Thyroid gland (tissue), 4 donors: ENCODE measurements around the gene EML1. TPM values are rescaled to one million over a fixed set of nuclear protein-coding genes. Genes with fewer than 3 reads are reported as not detected.

Experiments used
- DNase-seq, 2 donors: peaks; one replicate each; pipeline ENCODE4 v3.0.0-alpha.2; 2019
- H3K27ac ChIP-seq, 3 donors: fragments of 200-600 bp; sonication (generic); 1 replicate in 2 of 3; 2 replicates in 1 of 3; pipeline ENCODE4 v1.5.1; 2016 to 2019; ENCODE audit warnings: mild to moderate bottlenecking in 1 of 3, moderate library complexity in 1 of 3
- H3K27me3 ChIP-seq: fragments of 200-600 bp; sonication (generic); one replicate; pipeline ENCODE4 v1.5.1; 2019
- H3K36me3 ChIP-seq, 2 donors: fragments of 200-600 bp; sonication (generic); one replicate each; pipeline ENCODE4 v1.5.1; 2016 to 2019
- H3K4me1 ChIP-seq, 2 donors: fragments of 200-600 bp; sonication (generic); one replicate each; pipeline ENCODE4 v1.5.1; 2017 to 2019
- H3K4me3 ChIP-seq, 3 donors: fragments of 200-600 bp; sonication (generic); replicated peaks in 1 of 3; 1 replicate in 2 of 3; 2 replicates in 1 of 3; pipeline ENCODE4 v1.5.1; 2016; ENCODE audit warnings: mild to moderate bottlenecking in 1 of 3
- H3K9me3 ChIP-seq: fragments of 200-600 bp; sonication (generic); one replicate; pipeline ENCODE4 v1.5.1; 2017
- CTCF ChIP-seq, 6 experiments: fragments of 200-600 bp in 3 of 6; fragments of 450-650 bp in 3 of 6; sonication (generic) in 3 of 6; IDR thresholded peaks; one replicate each; pipeline ENCODE4 v1.5.1; 2016 to 2019; ENCODE audit warnings: antibody characterized with exemption in 6 of 6, mild to moderate bottlenecking in 2 of 6, inconsistent platforms in 1 of 6, moderate library complexity in 1 of 6
- POLR2A ChIP-seq, 2 donors: fragments of 450-650 bp; IDR thresholded peaks; one replicate each; pipeline ENCODE4 v1.6.1; 2017; ENCODE audit warnings: antibody characterized with exemption in 2 of 2, mild to moderate bottlenecking in 2 of 2, moderate library complexity in 1 of 2
- WGBS, 2 donors: methylation state at CpG; one replicate each; pipeline ENCODE4 v1.1.5; 2017; 5-methylcytosine and 5-hydroxymethylcytosine counted together
- intact Hi-C: fragments of 100-400 bp; cut with DNase I; formaldehyde crosslinking; loops from one replicate; pipeline ENCODE4 v1.15.1; 2023
- total RNA-seq, 4 donors: library from RNA; depleted of rRNA; stranded (reverse); fragments of >200 nt; gene quantifications; one replicate each; pipeline ENCODE4 v1.2.3, GENCODE V29; 2016

EML1 gene
- total RNA-seq, 4 donors from 2014 or later, result 24.2 to 58.7 (median 37.9) TPM

DNA sequence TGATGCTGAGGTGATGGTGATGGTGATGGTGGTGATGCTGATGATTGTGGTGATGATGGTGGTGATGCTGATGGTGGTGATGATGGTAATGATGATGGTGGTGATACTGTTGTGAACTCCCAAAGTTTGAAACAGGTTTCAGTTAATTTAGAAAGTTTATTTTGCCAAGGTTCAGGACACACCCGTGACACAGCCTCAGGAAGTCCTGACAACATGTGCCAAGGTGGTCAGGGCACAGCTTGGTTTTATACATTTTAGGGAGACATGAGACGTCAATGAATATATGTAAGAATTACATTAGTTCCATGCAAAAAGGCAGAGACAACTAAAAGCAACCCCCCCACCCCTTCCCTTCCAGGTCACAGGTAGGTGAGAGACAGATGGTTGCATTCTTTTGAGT is 159.2 kb downstream of the EML1 start:
- 37 to 38% methylated on average over 2 of the region's 2 CpGs for WGBS, 2 donors
- no peaks in the 10 kb centered on the region for H3K27me3 ChIP-seq
- no peaks in the 10 kb centered on the region for H3K9me3 ChIP-seq
- TF ChIP-seq POLR2A (IDR thresholded peaks at IDR 0.05), result no peak
- no peak for TF ChIP-seq CTCF (IDR thresholded peaks at IDR 0.05)
- no peak for DNase-seq
- H3K36me3 ChIP-seq, result no peaks in the 10 kb centered on the region
- peaks cover 0 to 4% of the 10 kb centered on the region in 2 donors for H3K4me1 ChIP-seq
- H3K4me3 ChIP-seq, result no peak overlapping the region
- no peak overlapping the region for H3K27ac ChIP-seq
- intact Hi-C loops, result no loop called here

DNA sequence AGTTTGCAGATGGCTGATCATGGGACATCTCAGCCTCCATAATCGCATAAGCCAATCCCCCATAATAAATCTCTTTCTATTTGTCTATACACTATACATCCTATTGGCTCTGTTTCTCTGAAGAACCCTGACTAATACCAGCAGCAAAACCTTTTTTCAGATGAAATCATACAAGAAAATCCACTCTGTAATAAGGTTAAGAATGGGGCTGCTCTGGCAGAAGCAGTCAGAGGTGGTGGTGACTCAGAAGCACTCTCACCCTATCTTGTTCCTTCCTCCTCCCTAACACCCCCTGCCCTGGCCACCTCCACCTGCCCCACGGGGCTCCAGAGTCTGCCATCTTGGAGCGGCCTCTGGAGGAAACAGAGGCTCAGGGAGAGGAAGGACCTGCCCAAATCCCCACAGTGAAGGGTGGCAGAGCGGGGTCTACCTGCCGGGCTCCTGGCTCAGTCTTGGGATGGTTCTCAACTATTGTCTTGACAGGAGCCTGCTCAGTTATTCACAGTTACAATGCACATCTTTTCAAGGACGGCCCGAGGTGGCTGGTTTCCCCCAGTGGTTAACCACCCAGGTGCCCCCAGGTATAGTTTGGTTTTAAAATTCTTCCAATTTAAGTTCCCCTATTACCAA is 162.7 kb downstream of the EML1 start:
- WGBS, 2 donors, result 83 to 90% methylated on average over 7 of the region's 7 CpGs
- H3K27ac ChIP-seq, result no peak overlapping the region
- no peak for DNase-seq
- no peaks in the 10 kb centered on the region for H3K27me3 ChIP-seq
- no peak overlapping the region for H3K4me3 ChIP-seq
- H3K4me1 ChIP-seq, result no peaks in the 10 kb centered on the region
- no peaks in the 10 kb centered on the region for H3K36me3 ChIP-seq
- H3K9me3 ChIP-seq, result no peaks in the 10 kb centered on the region
- TF ChIP-seq POLR2A (IDR thresholded peaks at IDR 0.05), result no peak
- TF ChIP-seq CTCF (IDR thresholded peaks at IDR 0.05), result no peak
- intact Hi-C loops, result no loop called here

GRCh38 chr14:99958380-99958779 is 165.2 kb downstream of the EML1 start:
- TF ChIP-seq CTCF (IDR thresholded peaks at IDR 0.05) (no peak), POLR2A (IDR thresholded peaks at IDR 0.05) (no peak)
- no peak overlapping the region for H3K4me3 ChIP-seq
- no peaks in the 10 kb centered on the region for H3K36me3 ChIP-seq
- DNase-seq, result no peak
- no peaks in the 10 kb centered on the region for H3K9me3 ChIP-seq
- intact Hi-C loops, result no loop called here
- H3K4me1 ChIP-seq, result no peaks in the 10 kb centered on the region
- no peak overlapping the region for H3K27ac ChIP-seq
- 69 to 80% methylated on average over 7 of the region's 7 CpGs for WGBS, 2 donors
- no peaks in the 10 kb centered on the region for H3K27me3 ChIP-seq

DNA sequence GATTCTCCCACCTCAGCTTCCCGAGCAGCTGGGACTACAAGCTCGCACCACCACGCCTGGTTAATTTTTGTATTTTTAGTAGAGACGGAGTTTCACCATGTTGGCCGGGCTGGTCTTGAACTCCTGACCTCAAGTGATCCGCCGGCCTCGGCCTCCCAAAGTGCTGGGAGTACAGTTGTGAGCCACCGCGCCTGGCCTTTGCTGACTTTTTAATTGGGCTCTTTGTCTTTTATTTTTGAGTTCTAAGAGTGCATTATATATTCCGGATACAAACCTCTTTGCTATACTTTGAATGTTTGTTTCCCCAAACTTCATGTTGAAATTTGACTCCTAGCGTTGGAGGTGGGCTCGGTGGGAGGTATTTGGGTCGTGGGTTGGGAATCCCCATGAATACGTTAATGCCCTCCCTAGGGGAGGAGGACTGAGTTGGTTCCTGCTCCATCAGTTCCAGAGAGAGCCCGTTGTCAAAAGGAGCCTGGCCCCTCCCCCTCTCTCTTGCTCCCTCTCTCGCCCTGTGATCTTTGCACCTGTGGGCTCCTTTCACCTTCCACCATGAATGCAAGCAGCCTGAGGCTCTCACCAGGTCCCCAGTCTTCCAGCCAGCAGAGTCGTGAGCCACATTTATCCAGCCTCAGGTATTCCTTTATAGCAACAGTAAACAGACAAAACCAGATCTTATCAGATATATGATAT is 168.8 kb downstream of the EML1 start:
- Histone ChIP-seq H3K4me3 (no peak overlapping the region), H3K9me3 (no peaks in the 10 kb centered on the region), H3K36me3 (no peaks in the 10 kb centered on the region), H3K4me1 (no peaks in the 10 kb centered on the region), H3K27me3 (no peaks in the 10 kb centered on the region), H3K27ac (no peak overlapping the region)
- DNase-seq, result no peak
- 50 to 56% methylated on average over 18 of the region's 18 CpGs for WGBS, 2 donors
- intact Hi-C loops, result no loop called here
- no peak for TF ChIP-seq CTCF (IDR thresholded peaks at IDR 0.05)
- TF ChIP-seq POLR2A (IDR thresholded peaks at IDR 0.05), result no peak

GRCh38 chr14:99964979-99965378 is 171.8 kb downstream of the EML1 start:
- Histone ChIP-seq H3K4me1 (no peaks in the 10 kb centered on the region), H3K4me3 (no peak overlapping the region), H3K36me3 (no peaks in the 10 kb centered on the region), H3K9me3 (no peaks in the 10 kb centered on the region), H3K27me3 (no peaks in the 10 kb centered on the region), H3K27ac (no peak overlapping the region)
- no peak for TF ChIP-seq CTCF (IDR thresholded peaks at IDR 0.05)
- TF ChIP-seq POLR2A (IDR thresholded peaks at IDR 0.05), result no peak
- WGBS, 2 donors, result 85 to 89% methylated on average over 9 of the region's 9 CpGs
- no peak for DNase-seq
- intact Hi-C loops, result no loop called here
